Measurements from ENCODE around the gene LRRC42. TPM values are rescaled to one million over a fixed set of nuclear protein-coding genes. Genes with fewer than 3 reads are reported as not detected.

LRRC42 gene
- total and polyA plus RNA-seq, 9 of the 15 experiments (the other 6 are each of a cell fraction or from before 2014, with no cell fraction given), result 17.3 to 51.9 (median 35.5) TPM

GRCh38 chr1:53943490-53944043 lies 2.6 kb upstream of the LRRC42 start:
- Histone ChIP-seq H3K79me2 (ENCODE audit: control insufficient read depth, insufficient read depth, low read length) (peaks cover 82% of the 10 kb centered on the region), H3K4me2 (ENCODE audit: insufficient read depth, low read length) (peak overlapping the region; percentile 91), H3K27ac (ENCODE audit: extremely low read depth, low read depth, low read length) (peak overlapping the region; percentile 91), H2AFZ (ENCODE audit: low read depth, low read length) (peak overlapping the region; percentile 63), H4K20me1 (replicated peaks; ENCODE audit: control insufficient read depth, insufficient read depth, low read length) (peaks cover 7% of the 10 kb centered on the region; the same call in 1 of the 2 replicates), H3K4me1 (replicated peaks in 1 of 2; ENCODE audit: control insufficient read depth in 2 of 2, insufficient read depth in 2 of 2, low read length in 2 of 2) (peaks cover 27 to 29% of the 10 kb centered on the region in 2 experiments), H3K9ac (ENCODE audit: insufficient read depth in 1 of 2, low read depth in 2 of 2, low read length in 2 of 2) (peak overlapping the region; percentile 84 to 86), H3K36me3 (ENCODE audit: control insufficient read depth, insufficient read depth, low read length) (peaks cover 22% of the 10 kb centered on the region; the same call in 2 of the 3 replicates), H3K9me1 (ENCODE audit: control insufficient read depth, insufficient read depth, low read length) (no peaks in the 10 kb centered on the region), H3K9me3 (replicated peaks; ENCODE audit: control insufficient read depth, insufficient read depth, low read depth, low read length) (no peaks in the 10 kb centered on the region), H3K4me3 (peak overlapping the region; percentile 88), H3K27me3 (ENCODE audit: control insufficient read depth in 2 of 2, insufficient read depth in 2 of 2, low read length in 2 of 2) (no peaks in the 10 kb centered on the region)
- BruUV-seq (replicated peaks), result no TSS peak
- WGBS (ENCODE audit: insufficient coverage, low coverage, missing lambda C conversion rate), result 2% methylated on average over 14 of the region's 14 CpGs
- peak; percentile 3; the same call in 1 of the 3 replicates for ATAC-seq
- intact Hi-C loops (cut with micrococcal nuclease) (loop anchor here (10.0 kb wide), 1 partner anchor 459 kb away; no protein-coding TSS in a partner anchor), in situ Hi-C loops (cut with MboI) (no loop called here)
- CTCF ChIA-PET (ENCODE audit: low intra/inter-chr PET ratio), result no interaction called here
- POLR2A ChIA-PET, result interaction anchor here (0.6 to 2.2 kb wide), 9 partner anchors 11 to 106 kb away, joined by 3 to 9 read pairs (median 5); partner anchors contain the start of genes NDC1 and YIPF1
- peak; percentile 64 for FAIRE-seq
- peak in 1 of 4 experiments; percentile 60 for DNase-seq (ENCODE audit: extremely low read depth in 1 of 4, low spot score in 3 of 4)
- TF ChIP-seq ZBTB11 (CRISPR knock-in tag; IDR thresholded peaks at IDR 0.05), result 0 out of 6 replicates have a peak, but pooled peaks of 1 of the 3 experiments have one; percentile 33
- no peak for TF ChIP-seq CEBPG (CRISPR knock-in tag; IDR thresholded peaks at IDR 0.05)
- no peak for TF ChIP-seq CEBPG (tag; conservative IDR thresholded peaks at IDR 0.05 in 1 of 2, IDR thresholded peaks at IDR 0.05 in 1 of 2)
- TF ChIP-seq FOS (IDR thresholded peaks at IDR 0.05; ENCODE audit: extremely low read depth, insufficient read length), result no peak
- no peak for TF ChIP-seq GMEB1 (CRISPR knock-in tag; IDR thresholded peaks at IDR 0.05)
- TF ChIP-seq HLTF (IDR thresholded peaks at IDR 0.05), result peak; percentile 61; the same call in 1 of the 2 replicates
- TF ChIP-seq MLLT1 (IDR thresholded peaks at IDR 0.05), result peak in 1 of 2 experiments; percentile 37; a peak in 1 of 4 replicates
- TF ChIP-seq CREM (IDR thresholded peaks at IDR 0.05; ENCODE audit: low read depth), result peak; percentile 5; the same call in 1 of the 2 replicates
- no peak for TF ChIP-seq NR4A1 (CRISPR knock-in tag; IDR thresholded peaks at IDR 0.05)
- no peak for TF ChIP-seq NR4A1 (tag; IDR thresholded peaks at IDR 0.05)
- no peak for TF ChIP-seq SIRT6 (IDR thresholded peaks at IDR 0.05; ENCODE audit: low read depth, low read length)
- TF ChIP-seq TARDBP (IDR thresholded peaks at IDR 0.05), result no peak
- no peak for TF ChIP-seq U2AF1 (optimal IDR thresholded peaks at IDR 0.05; ENCODE audit: low read depth, low read length)
- no peak for TF ChIP-seq MED1 (CRISPR knock-in tag; IDR thresholded peaks at IDR 0.05; ENCODE audit: borderline replicate concordance)
- TF ChIP-seq WHSC1 (IDR thresholded peaks at IDR 0.05; ENCODE audit: low read length), result no peak
- peak; percentile 16; the same call in 1 of the 2 replicates for TF ChIP-seq L3MBTL2 (IDR thresholded peaks at IDR 0.05)
- TF ChIP-seq C11orf30 (IDR thresholded peaks at IDR 0.05; ENCODE audit: low read depth), result no peak

Data from K562 (cell line).